VCaP (cell line): Measurements from ENCODE around the gene AP4M1.
A peak's percentile ranks its signal among the peaks of the same experiment; 100 is the strongest.
"Not testable (repeated sequence)": the region's sequence is repeated elsewhere in the genome, so short reads cannot be mapped to it uniquely, and the experiment has no call there.

ENCODE experiments used
- H3K27ac ChIP-seq: fragments of 450-650 bp; 2 replicates; pipeline ENCODE4 v1.5.1; 2017
- CTCF ChIP-seq: fragments of 450-650 bp; conservative IDR thresholded peaks from 2 replicates; pipeline ENCODE4 v1.5.1; 2017; ENCODE audit warnings: mild to moderate bottlenecking, moderate library complexity

Gene AP4M1

GRCh38 chr7:100142461-100142860 is 41.0 kb downstream of the AP4M1 start:
- no peak overlapping the region for H3K27ac ChIP-seq

GRCh38 chr7:100146350-100146749 is 44.9 kb downstream of the AP4M1 start:
- H3K27ac ChIP-seq: not testable (repeated sequence)

More at GRCh38 chr7:100142461-100142860, 41.0 kb downstream of the AP4M1 start:
- TF ChIP-seq CTCF: no peak

- no peak for TF ChIP-seq CTCF
- no peak overlapping the region for H3K27ac ChIP-seq
These were observed 45.8 kb downstream of the AP4M1 start for GRCh38 chr7:100147278-100147677.

GRCh38 chr7:100148225-100148558 is 46.7 kb downstream of the AP4M1 start:
- no peak for TF ChIP-seq CTCF
- peak overlapping the region; percentile 88 for H3K27ac ChIP-seq

- H3K27ac ChIP-seq: peak within 1 kb of the TSS; percentile 88
- no peak for TF ChIP-seq CTCF
These were observed 47.3 kb downstream of the AP4M1 start, which contains the start of gene LAMTOR4 for GRCh38 chr7:100148559-100149328. TSS of gene LAMTOR4 (plus strand) at chr7:100148918. CDS start at chr7:100148973, 55 bp downstream.

- TF ChIP-seq CTCF: no peak
These were observed 51.0 kb downstream of the AP4M1 start for GRCh38 chr7:100152404-100152803.

GRCh38 chr7:100152937-100153666 is 51.7 kb downstream of the AP4M1 start:
- TF ChIP-seq CTCF: no peak
- no peak overlapping the region for H3K27ac ChIP-seq

More at GRCh38 chr7:100152404-100152803, 51.0 kb downstream of the AP4M1 start:
- H3K27ac ChIP-seq: no peak overlapping the region
